HepG2 (cell line): ENCODE results near the gene SERINC2. TPM values are rescaled to one million over a fixed set of nuclear protein-coding genes. Genes with fewer than 3 reads are reported as not detected.
A peak's percentile ranks its signal among the peaks of the same experiment; 100 is the strongest.

ENCODE experiments used
- DMAP1 ChIP-seq: IDR thresholded peaks from 2 replicates; pipeline ENCODE4 v1.6.1; 2016
- IRX3 ChIP-seq: sonication (generic); formaldehyde crosslinking; IDR thresholded peaks from 2 replicates; pipeline ENCODE4 v1.8.1; 2023; ENCODE audit warnings: mild to moderate bottlenecking, low read depth, missing genetic modification reagents, borderline replicate concordance
- KDM5B ChIP-seq: sonication (generic); formaldehyde crosslinking; IDR thresholded peaks from 2 replicates; pipeline ENCODE4 v1.4.0; 2020; ENCODE audit warnings: missing genetic modification reagents, mild to moderate bottlenecking, borderline replicate concordance
- LCORL ChIP-seq, 2 experiments: fragments of 450-650 bp in 1 of 2; sonication (generic) in 1 of 2; formaldehyde crosslinking in 1 of 2; IDR thresholded peaks; 2 replicates each; pipeline versions ENCODE4 v1.5.0 to v1.6.1; 2017 to 2020; ENCODE audit warnings: antibody characterized with exemption in 1 of 2, missing genetic modification reagents in 1 of 2
- POGZ ChIP-seq: sonication (generic); formaldehyde crosslinking; IDR thresholded peaks from 2 replicates; pipeline ENCODE4 v1.4.0; 2020; ENCODE audit warnings: mild to moderate bottlenecking, missing genetic modification reagents
- RBAK ChIP-seq: sonication (generic); formaldehyde crosslinking; IDR thresholded peaks from 2 replicates; pipeline ENCODE4 v1.5.1; 2020; ENCODE audit warnings: mild to moderate bottlenecking, missing genetic modification reagents
- RELA ChIP-seq: sonication (generic); formaldehyde crosslinking; IDR thresholded peaks from 2 replicates; pipeline ENCODE4 v1.4.0; 2020; ENCODE audit warnings: missing genetic modification reagents
- TCF12 ChIP-seq, 2 experiments: fragments of 450-650 bp in 1 of 2; sonication (generic) in 1 of 2; formaldehyde crosslinking in 1 of 2; IDR thresholded peaks; 2 replicates each; pipeline versions ENCODE4 v1.6.1 to v1.8.0; 2017 to 2022; ENCODE audit warnings: antibody characterized with exemption in 1 of 2, mild to moderate bottlenecking in 1 of 2, missing genetic modification reagents in 1 of 2, moderate library complexity in 1 of 2
- THRA ChIP-seq: sonication (generic); formaldehyde crosslinking; IDR thresholded peaks from 2 replicates; pipeline ENCODE4 v1.4.0; 2020; ENCODE audit warnings: missing genetic modification reagents, borderline replicate concordance
- ZBTB1 ChIP-seq: sonication (generic); formaldehyde crosslinking; IDR thresholded peaks from 2 replicates; pipeline ENCODE4 v1.4.0; 2020; ENCODE audit warnings: missing genetic modification reagents, borderline replicate concordance
- ZNF24 ChIP-seq: fragments of 450-650 bp; IDR thresholded peaks from 2 replicates; pipeline ENCODE4 v1.6.1; 2017; ENCODE audit warnings: antibody characterized with exemption, mild to moderate bottlenecking
- ZNF263 ChIP-seq: sonication (generic); formaldehyde crosslinking; IDR thresholded peaks from 2 replicates; pipeline ENCODE4 v1.4.0; 2020; ENCODE audit warnings: missing genetic modification reagents
- polyA plus RNA-seq, 8 experiments: library from polyadenylated mRNA; depleted of rRNA in 3 of 8; stranded (reverse) in 7 of 8; unstranded in 1 of 8; fragments of >200 nt; fragmentation: Illumina TruSeq in 4 of 8; extraction: Trizol in 4 of 8; gene quantifications; 2 replicates each; pipeline versions ENCODE4 v1.2.1 to v1.2.3, GENCODE V29; 2011 to 2016; ENCODE audit warnings: low read depth in 4 of 8, missing spikeins in 1 of 8, mixed read lengths in 1 of 8; ENCODE audit not compliant: insufficient read depth in 1 of 8
- total RNA-seq, 5 experiments: library from RNA; depleted of rRNA; stranded (reverse); fragments of >200 nt; fragmentation: Illumina TruSeq; extraction: Trizol; gene quantifications; 2 replicates each; pipeline ENCODE4 v1.2.3, GENCODE V29; 2016; ENCODE audit warnings: low read depth in 1 of 5
- TF ChIP-seq, protein P1 (sequence below): sonication (generic); formaldehyde crosslinking; IDR thresholded peaks from 2 replicates; pipeline ENCODE4 v1.4.0; 2020; ENCODE audit warnings: missing genetic modification reagents
- TF ChIP-seq, protein P2 (sequence below): sonication (generic); formaldehyde crosslinking; IDR thresholded peaks from 2 replicates; pipeline ENCODE4 v1.4.0; 2020; ENCODE audit warnings: missing genetic modification reagents, borderline replicate concordance
- TF ChIP-seq, protein P3 (sequence below): sonication (generic); formaldehyde crosslinking; IDR thresholded peaks from 2 replicates; pipeline ENCODE4 v1.4.0; 2020; ENCODE audit warnings: missing genetic modification reagents, mild to moderate bottlenecking, borderline replicate concordance

Gene SERINC2
- total and polyA plus RNA-seq, 2 of the 13 experiments (the other 11 are each of a cell fraction or from before 2014, with no cell fraction given): 4.8 to 126 TPM

DNA sequence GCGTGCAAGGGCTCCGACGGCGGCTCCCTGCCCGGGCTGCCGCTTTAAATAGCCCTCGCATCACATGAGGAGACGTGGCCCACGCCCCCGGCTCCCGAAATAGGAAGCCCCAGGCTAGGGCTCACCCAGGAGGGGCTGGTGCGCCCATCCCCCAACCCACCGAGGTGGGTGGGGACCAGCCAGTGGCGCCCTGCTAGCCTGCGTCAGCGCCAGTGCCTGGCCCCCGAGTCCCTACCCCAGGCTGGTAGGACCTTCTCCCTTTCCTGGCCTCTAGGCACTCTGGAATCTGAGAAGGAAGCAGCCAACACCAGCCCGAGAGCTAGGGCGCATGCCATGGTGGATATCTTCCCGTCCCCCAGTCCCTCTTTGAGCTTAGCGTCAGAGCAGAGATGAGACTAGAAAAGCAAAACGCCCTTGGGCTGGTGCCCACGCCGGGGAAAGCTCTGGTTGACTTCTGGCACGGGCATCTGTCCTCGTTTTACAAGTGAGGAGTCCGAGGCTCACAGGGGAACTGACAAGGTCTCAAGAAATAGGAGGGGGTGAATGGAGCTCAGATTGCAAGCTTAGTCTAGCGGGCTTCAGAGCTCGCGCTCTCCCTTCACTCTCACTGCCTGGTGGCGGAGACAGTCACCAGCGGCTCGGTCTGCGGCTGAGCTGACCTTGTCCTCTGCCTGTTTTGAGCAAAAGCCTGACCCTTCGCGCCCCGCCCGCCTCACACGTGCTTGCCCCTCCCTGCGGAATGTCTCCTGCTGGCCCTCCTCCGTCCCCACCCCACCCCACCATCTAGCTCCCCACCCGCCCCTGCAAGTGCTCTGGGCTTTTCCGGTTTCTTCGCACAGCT is 39.7 kb upstream of the SERINC2 start, which contains the start of gene FABP3 (continued):
- TF ChIP-seq, protein P1, sequence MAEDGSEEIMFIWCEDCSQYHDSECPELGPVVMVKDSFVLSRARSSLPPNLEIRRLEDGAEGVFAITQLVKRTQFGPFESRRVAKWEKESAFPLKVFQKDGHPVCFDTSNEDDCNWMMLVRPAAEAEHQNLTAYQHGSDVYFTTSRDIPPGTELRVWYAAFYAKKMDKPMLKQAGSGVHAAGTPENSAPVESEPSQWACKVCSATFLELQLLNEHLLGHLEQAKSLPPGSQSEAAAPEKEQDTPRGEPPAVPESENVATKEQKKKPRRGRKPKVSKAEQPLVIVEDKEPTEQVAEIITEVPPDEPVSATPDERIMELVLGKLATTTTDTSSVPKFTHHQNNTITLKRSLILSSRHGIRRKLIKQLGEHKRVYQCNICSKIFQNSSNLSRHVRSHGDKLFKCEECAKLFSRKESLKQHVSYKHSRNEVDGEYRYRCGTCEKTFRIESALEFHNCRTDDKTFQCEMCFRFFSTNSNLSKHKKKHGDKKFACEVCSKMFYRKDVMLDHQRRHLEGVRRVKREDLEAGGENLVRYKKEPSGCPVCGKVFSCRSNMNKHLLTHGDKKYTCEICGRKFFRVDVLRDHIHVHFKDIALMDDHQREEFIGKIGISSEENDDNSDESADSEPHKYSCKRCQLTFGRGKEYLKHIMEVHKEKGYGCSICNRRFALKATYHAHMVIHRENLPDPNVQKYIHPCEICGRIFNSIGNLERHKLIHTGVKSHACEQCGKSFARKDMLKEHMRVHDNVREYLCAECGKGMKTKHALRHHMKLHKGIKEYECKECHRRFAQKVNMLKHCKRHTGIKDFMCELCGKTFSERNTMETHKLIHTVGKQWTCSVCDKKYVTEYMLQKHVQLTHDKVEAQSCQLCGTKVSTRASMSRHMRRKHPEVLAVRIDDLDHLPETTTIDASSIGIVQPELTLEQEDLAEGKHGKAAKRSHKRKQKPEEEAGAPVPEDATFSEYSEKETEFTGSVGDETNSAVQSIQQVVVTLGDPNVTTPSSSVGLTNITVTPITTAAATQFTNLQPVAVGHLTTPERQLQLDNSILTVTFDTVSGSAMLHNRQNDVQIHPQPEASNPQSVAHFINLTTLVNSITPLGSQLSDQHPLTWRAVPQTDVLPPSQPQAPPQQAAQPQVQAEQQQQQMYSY (CRISPR knock-in tag): no peak
- TF ChIP-seq KDM5B (no peak), ZNF263 (CRISPR knock-in tag) (no peak), IRX3 (CRISPR knock-in tag) (no peak), THRA (CRISPR knock-in tag) (no peak; the same call in 1 of the 2 replicates), RBAK (CRISPR knock-in tag) (no peak), ZNF24 (no peak), POGZ (CRISPR knock-in tag) (no peak), ZBTB1 (CRISPR knock-in tag) (no peak), TCF12 (IDR thresholded peaks at IDR 0.05) (no peak), TCF12 (CRISPR knock-in tag; IDR thresholded peaks at IDR 0.05) (no peak), LCORL (IDR thresholded peaks at IDR 0.05) (no peak), LCORL (CRISPR knock-in tag; IDR thresholded peaks at IDR 0.05) (peak; percentile 75), DMAP1 (CRISPR knock-in tag) (no peak; the same call in 1 of the 2 replicates), RELA (no peak)
- TF ChIP-seq, protein P2, sequence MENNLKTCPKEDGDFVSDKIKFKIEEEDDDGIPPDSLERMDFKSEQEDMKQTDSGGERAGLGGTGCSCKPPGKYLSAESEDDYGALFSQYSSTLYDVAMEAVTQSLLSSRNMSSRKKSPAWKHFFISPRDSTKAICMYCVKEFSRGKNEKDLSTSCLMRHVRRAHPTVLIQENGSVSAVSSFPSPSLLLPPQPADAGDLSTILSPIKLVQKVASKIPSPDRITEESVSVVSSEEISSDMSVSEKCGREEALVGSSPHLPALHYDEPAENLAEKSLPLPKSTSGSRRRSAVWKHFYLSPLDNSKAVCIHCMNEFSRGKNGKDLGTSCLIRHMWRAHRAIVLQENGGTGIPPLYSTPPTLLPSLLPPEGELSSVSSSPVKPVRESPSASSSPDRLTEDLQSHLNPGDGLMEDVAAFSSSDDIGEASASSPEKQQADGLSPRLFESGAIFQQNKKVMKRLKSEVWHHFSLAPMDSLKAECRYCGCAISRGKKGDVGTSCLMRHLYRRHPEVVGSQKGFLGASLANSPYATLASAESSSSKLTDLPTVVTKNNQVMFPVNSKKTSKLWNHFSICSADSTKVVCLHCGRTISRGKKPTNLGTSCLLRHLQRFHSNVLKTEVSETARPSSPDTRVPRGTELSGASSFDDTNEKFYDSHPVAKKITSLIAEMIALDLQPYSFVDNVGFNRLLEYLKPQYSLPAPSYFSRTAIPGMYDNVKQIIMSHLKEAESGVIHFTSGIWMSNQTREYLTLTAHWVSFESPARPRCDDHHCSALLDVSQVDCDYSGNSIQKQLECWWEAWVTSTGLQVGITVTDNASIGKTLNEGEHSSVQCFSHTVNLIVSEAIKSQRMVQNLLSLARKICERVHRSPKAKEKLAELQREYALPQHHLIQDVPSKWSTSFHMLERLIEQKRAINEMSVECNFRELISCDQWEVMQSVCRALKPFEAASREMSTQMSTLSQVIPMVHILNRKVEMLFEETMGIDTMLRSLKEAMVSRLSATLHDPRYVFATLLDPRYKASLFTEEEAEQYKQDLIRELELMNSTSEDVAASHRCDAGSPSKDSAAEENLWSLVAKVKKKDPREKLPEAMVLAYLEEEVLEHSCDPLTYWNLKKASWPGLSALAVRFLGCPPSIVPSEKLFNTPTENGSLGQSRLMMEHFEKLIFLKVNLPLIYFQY (CRISPR knock-in tag): no peak
- TF ChIP-seq, protein P3, sequence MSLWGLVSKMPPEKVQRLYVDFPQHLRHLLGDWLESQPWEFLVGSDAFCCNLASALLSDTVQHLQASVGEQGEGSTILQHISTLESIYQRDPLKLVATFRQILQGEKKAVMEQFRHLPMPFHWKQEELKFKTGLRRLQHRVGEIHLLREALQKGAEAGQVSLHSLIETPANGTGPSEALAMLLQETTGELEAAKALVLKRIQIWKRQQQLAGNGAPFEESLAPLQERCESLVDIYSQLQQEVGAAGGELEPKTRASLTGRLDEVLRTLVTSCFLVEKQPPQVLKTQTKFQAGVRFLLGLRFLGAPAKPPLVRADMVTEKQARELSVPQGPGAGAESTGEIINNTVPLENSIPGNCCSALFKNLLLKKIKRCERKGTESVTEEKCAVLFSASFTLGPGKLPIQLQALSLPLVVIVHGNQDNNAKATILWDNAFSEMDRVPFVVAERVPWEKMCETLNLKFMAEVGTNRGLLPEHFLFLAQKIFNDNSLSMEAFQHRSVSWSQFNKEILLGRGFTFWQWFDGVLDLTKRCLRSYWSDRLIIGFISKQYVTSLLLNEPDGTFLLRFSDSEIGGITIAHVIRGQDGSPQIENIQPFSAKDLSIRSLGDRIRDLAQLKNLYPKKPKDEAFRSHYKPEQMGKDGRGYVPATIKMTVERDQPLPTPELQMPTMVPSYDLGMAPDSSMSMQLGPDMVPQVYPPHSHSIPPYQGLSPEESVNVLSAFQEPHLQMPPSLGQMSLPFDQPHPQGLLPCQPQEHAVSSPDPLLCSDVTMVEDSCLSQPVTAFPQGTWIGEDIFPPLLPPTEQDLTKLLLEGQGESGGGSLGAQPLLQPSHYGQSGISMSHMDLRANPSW (CRISPR knock-in tag): no peak
